Left lung (tissue), 14 donors: ENCODE measurements around the gene BLOC1S3. TPM values are rescaled to one million over a fixed set of nuclear protein-coding genes. Genes with fewer than 3 reads are reported as not detected.

ENCODE experiments used
- ATAC-seq: fragments of 200-7000 bp; cut with Tn5 transposase; one replicate; pipeline ENCODE4 v1.9.1; 2020; ENCODE audit warnings: moderate library complexity
- DNase-seq, 4 donors: peaks; one replicate each; pipeline ENCODE4 v3.0.0-alpha.2; 2013 to 2020
- H3K27ac ChIP-seq, 2 donors: fragments of 200-600 bp; sonication (generic) in 1 of 2; one replicate each; pipeline versions ENCODE4 v1.5.0 to v1.8.0; 2020 to 2021
- H3K27me3 ChIP-seq, 2 donors: fragments of 200-600 bp; sonication (generic) in 1 of 2; one replicate each; pipeline versions ENCODE4 v1.5.0 to v1.8.0; 2020 to 2021
- H3K36me3 ChIP-seq, 2 donors: fragments of 200-600 bp; sonication (generic) in 1 of 2; one replicate each; pipeline versions ENCODE4 v1.5.0 to v1.8.0; 2020 to 2021
- H3K4me1 ChIP-seq, 2 donors: fragments of 200-600 bp; one replicate each; pipeline ENCODE4 v1.8.0; 2021
- H3K4me3 ChIP-seq, 2 donors: fragments of 200-600 bp; sonication (generic) in 1 of 2; one replicate each; pipeline versions ENCODE4 v1.5.0 to v1.8.0; 2020 to 2021; ENCODE audit warnings: mild to moderate bottlenecking in 1 of 2
- H3K9me3 ChIP-seq, 2 donors: fragments of 200-600 bp; sonication (generic) in 1 of 2; one replicate each; pipeline versions ENCODE4 v1.5.0 to v1.8.0; 2020 to 2021
- intact Hi-C, 2 donors: fragments of 100-400 bp; cut with DNase I; formaldehyde crosslinking; loops; one replicate each; pipeline versions ENCODE4 v1.11.2 to v1.14.2; 2022
- long read RNA-seq, 12 donors: library from polyadenylated mRNA in 2 of 12; unstranded in 2 of 12; transcript quantifications; one replicate each; pipeline ENCODE4 v2.0.0 and lab custom pipeline, GENCODE V29; 2019 to 2026
- polyA plus RNA-seq, 6 donors: library from polyadenylated mRNA; unstranded; fragments of 120-200 nt; gene quantifications; one replicate each; pipeline ENCODE4 v1.2.1, GENCODE V29; 2013; ENCODE audit not compliant: insufficient read length in 6 of 6
- total RNA-seq, 2 donors: library from RNA; stranded (reverse); fragmentation: NEBNext Ultra II Directional; extraction: Animal tissue kit (Norgen Biotek cat#: 25700); gene quantifications; one replicate each; pipeline ENCODE4 v1.2.1, GENCODE V29; 2021
- TF ChIP-seq, protein P1 (sequence below), 2 donors: fragments of 200-600 bp; sonication (generic) in 1 of 2; IDR thresholded peaks; one replicate each; pipeline versions ENCODE4 v1.5.0 to v1.8.0; 2021; ENCODE audit warnings: antibody characterized with exemption in 2 of 2
- donor health status: DM: no; HTN: yes; CAD: no.
- donor health status: DM: no; HTN: no; CAD: no.

Gene BLOC1S3, protein sequence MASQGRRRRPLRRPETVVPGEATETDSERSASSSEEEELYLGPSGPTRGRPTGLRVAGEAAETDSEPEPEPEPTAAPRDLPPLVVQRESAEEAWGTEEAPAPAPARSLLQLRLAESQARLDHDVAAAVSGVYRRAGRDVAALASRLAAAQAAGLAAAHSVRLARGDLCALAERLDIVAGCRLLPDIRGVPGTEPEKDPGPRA
- 10 to 100 TPM; 13.8 to 15.8 TPM for total RNA-seq
- polyA plus RNA-seq = 10 to 100 TPM in 1 of 6 donors, 1 to 10 TPM in 5; 7.8 to 10.5 (median 9.0) TPM
- long read RNA-seq, donor 1, partial matches to known transcripts = 0 of 4 reads
- long read RNA-seq, donor 1, other reads (novel, unspliced or antisense) = 0 of 4 reads
- long read RNA-seq, donor 2, partial matches to known transcripts = 0 of 3 reads
- long read RNA-seq, donor 2, other reads (novel, unspliced or antisense) = 0 of 3 reads
- long read RNA-seq, donor 3, partial matches to known transcripts = 0 of 1 reads
- long read RNA-seq, donor 3, other reads (novel, unspliced or antisense) = 0 of 1 reads
- long read RNA-seq, donor 4 = 0 reads
- long read RNA-seq, donor 5, partial matches to known transcripts = 0 of 3 reads
- long read RNA-seq, donor 5, other reads (novel, unspliced or antisense) = 0 of 3 reads
- long read RNA-seq, donor 6, partial matches to known transcripts = 0 of 1 reads
- long read RNA-seq, donor 6, other reads (novel, unspliced or antisense) = 0 of 1 reads
- long read RNA-seq, donor 7 = 0 reads
- long read RNA-seq, donor 8, transcript BLOC1S3-202 (1 exons, 732 nt) = major isoform, 5 of 6 reads
- long read RNA-seq, donor 8, partial matches to known transcripts = 0 of 6 reads
- long read RNA-seq, donor 8, other reads (novel, unspliced or antisense) = 0 of 6 reads
- long read RNA-seq, donor 9 = 0 reads
- long read RNA-seq, donor 10, partial matches to known transcripts = 0 of 2 reads
- long read RNA-seq, donor 10, other reads (novel, unspliced or antisense) = 1 of 2 reads
- long read RNA-seq, donor 11 = 0 reads
- long read RNA-seq, donor 12, partial matches to known transcripts = 12 of 12 reads
- long read RNA-seq, donor 12, other reads (novel, unspliced or antisense) = 0 of 12 reads

GRCh38 chr19:45178262-45179071 is at the start of gene BLOC1S3:
BLOC1S3 (plus strand) TSS chr19:45178784; CDS start chr19:45179297, 513 bp downstream.
- DNase-seq = peak; percentile 99 to 100 (median 100)
- Histone ChIP-seq H3K4me3 (peak within 1 kb of the TSS; percentile 88 to 96), H3K27ac (peak within 1 kb of the TSS; percentile 84 to 97), H3K36me3 (peaks cover 0 to 6% of the 10 kb centered on the region in 2 donors), H3K4me1 (peaks cover 13 to 63% of the 10 kb centered on the region in 2 donors), H3K9me3 (no peaks in the 10 kb centered on the region), H3K27me3 (no peaks in the 10 kb centered on the region)
- ATAC-seq = peak; percentile 95
- TF ChIP-seq, protein P1, sequence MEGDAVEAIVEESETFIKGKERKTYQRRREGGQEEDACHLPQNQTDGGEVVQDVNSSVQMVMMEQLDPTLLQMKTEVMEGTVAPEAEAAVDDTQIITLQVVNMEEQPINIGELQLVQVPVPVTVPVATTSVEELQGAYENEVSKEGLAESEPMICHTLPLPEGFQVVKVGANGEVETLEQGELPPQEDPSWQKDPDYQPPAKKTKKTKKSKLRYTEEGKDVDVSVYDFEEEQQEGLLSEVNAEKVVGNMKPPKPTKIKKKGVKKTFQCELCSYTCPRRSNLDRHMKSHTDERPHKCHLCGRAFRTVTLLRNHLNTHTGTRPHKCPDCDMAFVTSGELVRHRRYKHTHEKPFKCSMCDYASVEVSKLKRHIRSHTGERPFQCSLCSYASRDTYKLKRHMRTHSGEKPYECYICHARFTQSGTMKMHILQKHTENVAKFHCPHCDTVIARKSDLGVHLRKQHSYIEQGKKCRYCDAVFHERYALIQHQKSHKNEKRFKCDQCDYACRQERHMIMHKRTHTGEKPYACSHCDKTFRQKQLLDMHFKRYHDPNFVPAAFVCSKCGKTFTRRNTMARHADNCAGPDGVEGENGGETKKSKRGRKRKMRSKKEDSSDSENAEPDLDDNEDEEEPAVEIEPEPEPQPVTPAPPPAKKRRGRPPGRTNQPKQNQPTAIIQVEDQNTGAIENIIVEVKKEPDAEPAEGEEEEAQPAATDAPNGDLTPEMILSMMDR (IDR thresholded peaks at IDR 0.05) = peak; percentile 14 to 54
- intact Hi-C loops = no loop called here

- Histone ChIP-seq H3K27me3 (no peaks in the 10 kb centered on the region), H3K9me3 (no peaks in the 10 kb centered on the region), H3K4me3 (no peak overlapping the region), H3K27ac (no peak overlapping the region), H3K4me1 (peaks cover 0 to 4% of the 10 kb centered on the region in 2 donors), H3K36me3 (peaks cover 0 to 5% of the 10 kb centered on the region in 2 donors)
- ATAC-seq = no peak
- no peak for DNase-seq
- intact Hi-C loops = no loop called here
- TF ChIP-seq, protein P1 (IDR thresholded peaks at IDR 0.05) = no peak
Measured at GRCh38 chr19:45128806-45129205, 49.8 kb upstream of the BLOC1S3 start.

DNA sequence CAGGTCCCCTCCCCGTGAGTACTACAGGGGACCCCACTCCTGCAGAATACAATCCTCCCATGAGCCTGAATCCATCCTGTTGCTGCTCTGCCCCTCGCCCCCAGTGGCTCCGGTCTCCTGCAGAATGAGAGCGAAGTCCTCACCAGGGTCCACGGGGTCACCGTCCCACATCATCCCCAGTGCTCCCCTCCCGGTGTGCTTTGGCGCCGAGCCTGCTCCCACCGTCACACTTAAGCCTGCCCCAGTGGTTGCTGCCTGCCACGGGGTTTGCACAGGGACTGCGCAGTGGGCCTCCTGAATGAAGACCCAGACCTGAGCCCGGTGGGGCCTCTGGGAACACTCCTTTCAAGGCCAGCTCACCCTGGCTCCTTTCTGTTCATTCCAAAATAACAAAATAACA is 48.3 kb upstream of the BLOC1S3 start:
- TF ChIP-seq, protein P1 (IDR thresholded peaks at IDR 0.05) = no peak
- H3K27me3 ChIP-seq = no peaks in the 10 kb centered on the region
- H3K4me3 ChIP-seq = no peak overlapping the region
- DNase-seq (no peak), ATAC-seq (no peak)
- no peaks in the 10 kb centered on the region for H3K9me3 ChIP-seq
- intact Hi-C loops = no loop called here
- no peak overlapping the region for H3K27ac ChIP-seq
- peaks cover 0 to 4% of the 10 kb centered on the region in 2 donors for H3K4me1 ChIP-seq
- H3K36me3 ChIP-seq = peaks cover 0 to 5% of the 10 kb centered on the region in 2 donors

- DNase-seq (no peak), ATAC-seq (peak; percentile 7)
- Histone ChIP-seq H3K27me3 (no peaks in the 10 kb centered on the region), H3K4me3 (no peak overlapping the region), H3K9me3 (no peaks in the 10 kb centered on the region), H3K4me1 (no peaks in the 10 kb centered on the region), H3K27ac (no peak overlapping the region), H3K36me3 (peaks cover 0 to 5% of the 10 kb centered on the region in 2 donors)
- intact Hi-C loops = no loop called here
- TF ChIP-seq, protein P1 (IDR thresholded peaks at IDR 0.05) = no peak
Measured at GRCh38 chr19:45130888-45131615, 47.5 kb upstream of the BLOC1S3 start.
